Smooth muscle cell (in vitro differentiated cells): ENCODE results near the gene SPAAR. TPM values are rescaled to one million over a fixed set of nuclear protein-coding genes. Genes with fewer than 3 reads are reported as not detected.

Experiments
- DNase-seq: peaks from one replicate; lab custom pipeline; 2025; ENCODE audit not compliant: unreplicated experiment; lab: John Stamatoyannopoulos, UW
- H2AFZ ChIP-seq: fragments of 200-600 bp; sonication (generic); 2 replicates; pipeline ENCODE4 v1.6.0; 2016; ENCODE audit warnings: antibody characterized with exemption, low read depth, mild to moderate bottlenecking
- H3F3A ChIP-seq: fragments of 200-600 bp; sonication (generic); 2 replicates; pipeline ENCODE4 v1.6.0; 2017; ENCODE audit warnings: antibody characterized with exemption, low read depth
- H3K27ac ChIP-seq: fragments of 200-600 bp; sonication (generic); 2 replicates; pipeline ENCODE4 v1.5.1; 2016; ENCODE audit warnings: low read depth, mild to moderate bottlenecking
- H3K27me3 ChIP-seq: fragments of 200-600 bp; sonication (generic); 2 replicates; pipeline ENCODE4 v1.6.1; 2016; ENCODE audit warnings: low read depth, mild to moderate bottlenecking
- H3K36me3 ChIP-seq: fragments of 200-600 bp; sonication (generic); 2 replicates; pipeline ENCODE4 v1.5.1; 2016; ENCODE audit warnings: low read depth
- H3K4me1 ChIP-seq: fragments of 200-600 bp; sonication (generic); 2 replicates; pipeline ENCODE4 v1.5.1; 2016; ENCODE audit warnings: low read depth
- H3K4me2 ChIP-seq: fragments of 200-600 bp; sonication (generic); 2 replicates; pipeline ENCODE4 v1.6.0; 2016; ENCODE audit warnings: mild to moderate bottlenecking
- H3K4me3 ChIP-seq: fragments of 200-600 bp; sonication (generic); 2 replicates; pipeline ENCODE4 v1.5.1; 2016; ENCODE audit warnings: mild to moderate bottlenecking
- H3K79me2 ChIP-seq: fragments of 200-600 bp; sonication (generic); 2 replicates; pipeline ENCODE4 v1.6.0; 2016; ENCODE audit warnings: low read depth, mild to moderate bottlenecking
- H3K9ac ChIP-seq: fragments of 200-600 bp; sonication (generic); 2 replicates; pipeline ENCODE4 v1.6.0; 2016; ENCODE audit warnings: low read depth
- H3K9me3 ChIP-seq: fragments of 200-600 bp; sonication (generic); replicated peaks from 2 replicates; pipeline ENCODE4 v1.5.1; 2016; ENCODE audit warnings: low read depth
- H4K20me1 ChIP-seq: fragments of 200-600 bp; sonication (generic); 2 replicates; pipeline ENCODE4 v1.6.0; 2016; ENCODE audit warnings: low read depth
- CTCF ChIP-seq: fragments of 200-600 bp; sonication (generic); IDR thresholded peaks from 2 replicates; pipeline ENCODE4 v1.5.1; 2017; ENCODE audit warnings: borderline replicate concordance, mild to moderate bottlenecking, antibody characterized with exemption; ENCODE audit not compliant: insufficient read depth, poor library complexity, severe bottlenecking
- WGBS: methylation state at CpG from one replicate; pipeline ENCODE4 v1.1.7; 2016; ENCODE audit warnings: low lambda C conversion rate; 5-methylcytosine and 5-hydroxymethylcytosine counted together
- polyA plus RNA-seq: library from polyadenylated mRNA; unstranded; fragments of >200 nt; fragmentation: Nextera tagmentation; extraction: Ambion mirVana; gene quantifications from 2 replicates; pipeline ENCODE4 v1.2.1, GENCODE V29; 2016
- total RNA-seq: library from RNA; depleted of rRNA; stranded (reverse); fragments of >200 nt; gene quantifications from 2 replicates; pipeline ENCODE4 v1.2.3, GENCODE V29; 2014

The SPAAR gene
- total and polyA plus RNA-seq, 2 experiments from 2014 or later = 0.26 TPM; not detected in 1

GRCh38 chr9:35899021-35899420 lies 10.3 kb upstream of the SPAAR start:
- no peak overlapping the region for H3K27ac ChIP-seq
- no peaks in the 10 kb centered on the region for H3K79me2 ChIP-seq
- H3K4me2 ChIP-seq = no peak overlapping the region
- H3K4me1 ChIP-seq = no peaks in the 10 kb centered on the region
- H3F3A ChIP-seq = no peaks in the 10 kb centered on the region
- no peak overlapping the region for H3K9ac ChIP-seq
- WGBS = 88% methylated on average over 2 of the region's 2 CpGs
- H3K36me3 ChIP-seq = no peaks in the 10 kb centered on the region
- no peak overlapping the region for H3K4me3 ChIP-seq
- no peaks in the 10 kb centered on the region for H4K20me1 ChIP-seq
- H3K27me3 ChIP-seq = peaks cover 3% of the 10 kb centered on the region
- DNase-seq = no peak
- no peaks in the 10 kb centered on the region for H3K9me3 ChIP-seq
- no peak for TF ChIP-seq CTCF
- no peak overlapping the region for H2AFZ ChIP-seq

- no peak overlapping the region for H3K4me2 ChIP-seq
- no peak overlapping the region for H2AFZ ChIP-seq
- H3K27me3 ChIP-seq = no peaks in the 10 kb centered on the region
- H3K79me2 ChIP-seq = no peaks in the 10 kb centered on the region
- no peaks in the 10 kb centered on the region for H3K9me3 ChIP-seq
- H3K9ac ChIP-seq = no peak overlapping the region
- DNase-seq = no peak
- H3K27ac ChIP-seq = no peak overlapping the region
- peaks cover 12% of the 10 kb centered on the region for H3F3A ChIP-seq
- no peaks in the 10 kb centered on the region for H4K20me1 ChIP-seq
- H3K36me3 ChIP-seq = no peaks in the 10 kb centered on the region
- peaks cover 15% of the 10 kb centered on the region for H3K4me1 ChIP-seq
- H3K4me3 ChIP-seq = no peak overlapping the region
- TF ChIP-seq CTCF = peak; percentile 64
- WGBS = 33% methylated on average over 3 of the region's 3 CpGs
These were observed 6.2 kb upstream of the SPAAR start for GRCh38 chr9:35903049-35903448.

- DNase-seq = no peak
- no peak for TF ChIP-seq CTCF
- peaks cover 26% of the 10 kb centered on the region for H3K4me1 ChIP-seq
- H3K9me3 ChIP-seq = no peaks in the 10 kb centered on the region
- 94% methylated on average over 8 of the region's 8 CpGs for WGBS
- no peaks in the 10 kb centered on the region for H3K36me3 ChIP-seq
- no peak overlapping the region for H3K4me2 ChIP-seq
- no peaks in the 10 kb centered on the region for H3K79me2 ChIP-seq
- peaks cover 12% of the 10 kb centered on the region for H3F3A ChIP-seq
- no peak overlapping the region for H3K27ac ChIP-seq
- no peaks in the 10 kb centered on the region for H4K20me1 ChIP-seq
- H3K9ac ChIP-seq = no peak overlapping the region
- H3K4me3 ChIP-seq = no peak overlapping the region
- H2AFZ ChIP-seq = no peak overlapping the region
- no peaks in the 10 kb centered on the region for H3K27me3 ChIP-seq
These were observed 5.0 kb upstream of the SPAAR start for GRCh38 chr9:35904338-35904737.

GRCh38 chr9:35905051-35905781 lies 4.1 kb upstream of the SPAAR start:
- H2AFZ ChIP-seq = no peak overlapping the region

More at GRCh38 chr9:35905051-35905781, 4.1 kb upstream of the SPAAR start:
- Histone ChIP-seq H3K9me3 (no peaks in the 10 kb centered on the region), H3K4me1 (peaks cover 26% of the 10 kb centered on the region), H3F3A (peaks cover 12% of the 10 kb centered on the region), H3K27me3 (no peaks in the 10 kb centered on the region), H3K9ac (no peak overlapping the region), H3K4me2 (no peak overlapping the region), H3K4me3 (no peak overlapping the region), H3K36me3 (no peaks in the 10 kb centered on the region), H3K27ac (peak overlapping the region; percentile 32), H4K20me1 (no peaks in the 10 kb centered on the region), H3K79me2 (no peaks in the 10 kb centered on the region)
- no peak for TF ChIP-seq CTCF
- no peak for DNase-seq
- WGBS = 65% methylated on average over 8 of the region's 8 CpGs
